HG02852 (cell line): Measurements from ENCODE around the gene FRS3.
"Not testable (repeated sequence)": the region's sequence is repeated elsewhere in the genome, so short reads cannot be mapped to it uniquely, and the experiment has no call there.

Experiments
- ATAC-seq: cut with Tn5 transposase; IDR thresholded peaks from one replicate; pipeline ENCODE4 v1.9.1; 2021; ENCODE audit warnings: mild to moderate bottlenecking, moderate library complexity; ENCODE audit not compliant: unreplicated experiment

Gene FRS3, protein sequence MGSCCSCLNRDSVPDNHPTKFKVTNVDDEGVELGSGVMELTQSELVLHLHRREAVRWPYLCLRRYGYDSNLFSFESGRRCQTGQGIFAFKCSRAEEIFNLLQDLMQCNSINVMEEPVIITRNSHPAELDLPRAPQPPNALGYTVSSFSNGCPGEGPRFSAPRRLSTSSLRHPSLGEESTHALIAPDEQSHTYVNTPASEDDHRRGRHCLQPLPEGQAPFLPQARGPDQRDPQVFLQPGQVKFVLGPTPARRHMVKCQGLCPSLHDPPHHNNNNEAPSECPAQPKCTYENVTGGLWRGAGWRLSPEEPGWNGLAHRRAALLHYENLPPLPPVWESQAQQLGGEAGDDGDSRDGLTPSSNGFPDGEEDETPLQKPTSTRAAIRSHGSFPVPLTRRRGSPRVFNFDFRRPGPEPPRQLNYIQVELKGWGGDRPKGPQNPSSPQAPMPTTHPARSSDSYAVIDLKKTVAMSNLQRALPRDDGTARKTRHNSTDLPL

DNA sequence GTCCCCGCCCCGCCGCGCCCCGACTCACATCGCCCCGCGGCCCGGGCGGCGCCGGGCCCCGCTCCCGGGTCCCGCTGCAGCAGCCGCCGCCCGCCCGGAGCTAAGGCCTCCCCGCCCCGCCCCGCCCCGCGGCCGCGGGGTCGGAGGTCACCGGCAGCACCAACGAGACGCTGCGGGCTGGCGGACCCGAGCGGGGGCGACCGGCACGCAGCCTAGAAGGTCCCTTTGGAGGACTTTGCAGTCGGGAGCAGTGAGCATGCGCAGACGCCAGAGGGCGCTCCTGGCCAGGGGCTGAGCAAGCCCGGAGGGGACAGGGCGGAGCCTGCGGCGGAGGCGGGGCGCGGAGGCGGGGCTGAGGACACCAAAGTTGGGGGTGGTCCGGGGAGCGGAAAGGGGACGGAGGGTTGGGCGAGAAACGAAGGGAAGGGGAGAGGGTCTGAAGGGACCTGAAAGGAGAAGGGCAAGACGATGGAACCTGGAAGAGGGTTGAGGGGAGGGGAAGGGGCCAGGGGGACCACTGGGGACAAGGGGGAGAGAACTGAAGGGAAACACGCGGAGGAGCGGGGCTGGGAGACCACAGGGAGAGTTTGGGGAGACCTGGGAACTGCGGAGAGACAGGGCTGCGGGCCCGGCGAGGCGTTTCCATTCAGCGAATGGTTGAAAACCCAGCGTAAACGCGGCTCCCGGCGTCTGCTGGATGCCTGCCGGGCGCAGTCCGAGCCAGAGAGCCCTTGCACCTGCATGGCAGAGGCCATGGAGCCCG, at the start of gene FRS3:
FRS3 (minus strand) TSS at position 113 of the 763 bp plus-strand sequence. CDS start 2,913 bp downstream, outside the sequence.
- peak; percentile 97 for ATAC-seq

DNA sequence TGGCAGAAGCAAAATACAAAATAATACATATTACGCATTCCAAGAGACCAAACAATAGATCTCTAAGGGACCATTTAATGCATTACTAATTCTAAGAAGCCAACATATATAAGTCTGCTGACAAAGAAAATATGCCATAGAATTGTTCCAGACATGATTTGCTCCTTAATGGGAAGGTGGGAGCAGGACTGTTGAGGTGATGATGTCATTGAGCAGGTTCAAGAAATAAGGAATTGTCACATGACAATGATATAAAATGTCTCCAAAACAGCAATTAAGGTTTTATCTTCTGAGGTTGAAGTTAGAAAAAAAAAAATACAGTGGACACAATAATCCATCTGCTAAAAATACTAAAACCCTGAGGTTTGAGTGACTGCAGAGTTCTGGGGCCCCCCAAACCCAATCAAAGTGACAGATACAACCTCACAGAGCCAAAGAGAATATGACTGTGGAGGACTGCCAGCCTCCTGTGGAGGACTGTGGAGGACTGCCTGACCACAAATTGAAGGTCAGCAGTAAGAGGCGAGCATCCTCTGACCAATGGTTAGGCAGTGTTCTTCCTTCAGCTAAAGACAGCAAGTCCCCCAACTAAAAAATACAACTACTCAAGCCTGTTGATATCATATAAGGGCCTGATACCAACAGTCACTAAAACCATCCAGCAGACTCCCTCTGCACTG, 46.8 kb upstream of the FRS3 start:
- ATAC-seq, result no peak

DNA sequence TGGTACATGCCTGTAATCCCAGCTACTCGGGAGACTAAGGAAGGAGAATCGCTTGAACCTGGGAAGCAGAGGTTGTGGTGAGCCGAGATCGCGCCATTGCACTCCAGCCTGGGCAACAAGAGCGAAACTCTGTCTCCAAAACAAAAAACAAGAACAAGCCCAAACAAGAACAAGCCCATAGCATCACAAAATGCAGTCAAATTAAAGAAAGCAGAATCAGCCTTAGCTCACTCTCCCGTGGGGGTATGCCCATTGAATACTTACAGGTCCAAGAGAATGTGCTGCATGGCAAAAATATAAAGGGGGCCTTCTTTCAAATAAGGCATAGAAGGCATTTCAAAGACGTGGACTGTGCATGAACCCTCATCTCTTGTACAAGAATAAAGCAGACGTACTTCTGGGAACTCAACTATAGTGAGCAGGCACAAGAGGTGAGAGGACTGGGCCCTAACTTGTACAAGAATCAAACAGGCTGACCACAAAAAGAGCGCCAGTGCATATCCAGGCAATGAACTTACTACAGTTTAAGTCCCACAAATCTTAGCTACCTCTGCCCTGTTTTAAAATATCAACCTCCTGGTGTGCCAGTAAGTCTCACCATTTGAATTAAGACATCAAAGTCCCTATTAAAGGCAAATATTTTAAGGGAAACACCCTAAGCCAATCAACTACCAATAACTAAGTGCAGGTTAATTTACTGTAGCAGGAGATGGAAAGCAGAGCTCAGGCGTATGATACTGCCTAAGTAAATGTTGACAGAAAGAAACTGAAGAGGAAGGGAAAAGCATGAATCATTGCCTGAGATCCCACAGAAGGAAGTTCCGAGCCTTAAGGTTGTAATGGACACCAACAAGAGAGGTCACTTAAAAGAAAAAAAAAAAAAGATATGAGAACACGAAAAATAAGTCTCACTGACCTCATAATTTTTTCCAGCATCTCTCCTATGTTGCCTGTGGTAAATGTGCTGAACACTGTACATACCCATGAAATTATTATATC, 45.2 kb upstream of the FRS3 start:
- ATAC-seq, result no peak

DNA sequence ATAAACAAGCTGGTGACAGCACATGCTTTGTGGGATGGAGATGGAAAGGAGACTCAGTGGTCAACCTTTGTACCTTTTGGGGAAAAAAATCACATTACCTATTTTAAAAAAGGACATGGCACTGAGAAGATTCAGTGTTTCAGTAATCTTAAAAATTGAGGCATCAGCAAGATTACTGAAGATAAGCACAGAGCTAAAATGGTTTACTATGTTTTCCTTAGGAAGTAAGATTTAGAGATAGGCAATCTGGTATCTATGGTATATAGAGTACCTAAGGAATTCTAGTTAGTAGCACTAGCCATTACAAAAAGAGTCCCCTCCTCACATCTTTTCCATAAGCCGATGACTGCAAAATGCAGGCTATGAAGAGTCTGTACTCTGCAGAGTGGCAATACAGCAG, 43.5 kb upstream of the FRS3 start:
- no peak for ATAC-seq

DNA sequence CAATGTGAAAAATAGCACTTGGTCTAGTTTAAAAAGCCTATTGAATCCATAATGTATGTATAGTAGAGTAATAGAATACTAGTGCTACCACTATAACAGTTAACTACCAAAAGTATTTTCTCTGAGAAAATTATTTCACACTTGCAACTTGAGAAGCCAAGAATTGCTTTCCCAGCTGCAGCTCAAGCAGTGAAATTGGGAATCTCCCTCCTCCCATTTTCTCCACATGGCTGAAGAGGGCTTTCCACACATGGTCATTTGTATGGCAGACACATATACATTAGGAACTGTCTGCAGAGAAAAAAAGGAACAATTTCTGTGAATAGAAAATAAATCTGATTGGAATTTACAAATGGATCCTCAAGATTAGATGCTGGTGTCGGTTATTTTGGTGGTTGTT, 42.3 kb upstream of the FRS3 start:
- ATAC-seq, result no peak

DNA sequence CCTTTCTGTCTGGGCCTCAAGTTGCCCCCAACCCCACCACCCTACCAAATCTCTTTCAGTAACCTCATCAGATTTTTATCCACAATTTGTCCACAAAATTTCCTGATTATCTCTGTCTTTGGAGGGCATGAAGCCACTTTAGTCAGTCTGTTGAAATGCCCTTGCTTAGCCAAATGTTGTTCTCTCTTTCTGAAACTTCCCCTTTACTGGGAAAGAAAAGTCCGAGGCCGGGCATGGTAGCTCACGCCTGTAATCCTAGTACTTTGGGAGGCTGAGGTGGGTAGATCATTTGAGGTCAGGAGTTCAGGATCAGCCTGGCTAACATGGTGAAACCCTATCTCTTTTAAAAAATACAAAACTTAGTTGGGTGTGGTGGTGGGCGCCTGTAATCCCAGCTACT, 41.6 kb upstream of the FRS3 start:
- no peak for ATAC-seq

DNA sequence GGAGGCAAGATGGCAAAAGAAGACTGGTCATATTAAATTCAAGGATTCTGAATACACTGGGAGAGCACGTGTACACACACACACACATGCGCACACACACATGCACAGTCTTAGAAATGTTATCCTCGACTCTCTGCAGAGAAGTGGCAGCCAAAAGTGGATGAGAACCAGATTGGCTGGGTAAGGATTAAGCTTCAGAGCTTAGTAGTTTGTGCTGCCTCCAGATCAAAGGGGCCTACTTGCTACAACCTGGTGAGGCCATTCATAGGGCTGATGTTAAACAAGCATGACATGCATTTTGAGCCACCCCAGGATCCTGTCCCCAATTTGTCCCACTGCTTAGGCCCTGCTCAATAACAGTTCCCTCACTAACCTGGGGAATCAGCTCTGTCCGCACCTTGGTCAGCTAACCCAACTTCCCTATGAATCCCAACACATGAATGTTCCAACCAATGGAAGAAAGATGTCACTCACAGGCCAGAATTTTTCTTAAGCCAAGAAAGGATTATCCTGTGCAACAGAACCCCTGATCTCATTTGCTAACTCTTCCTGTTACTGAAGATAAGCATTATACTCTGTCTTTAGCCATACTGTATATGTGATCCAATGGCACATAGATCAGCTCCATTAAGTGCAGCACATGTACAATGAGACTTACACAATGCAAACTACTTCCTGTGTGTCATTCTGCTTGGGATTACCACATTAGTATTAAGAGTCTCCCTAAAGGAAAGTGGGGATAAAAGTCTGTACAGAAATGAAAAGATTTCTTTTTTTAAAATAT, 38.8 kb upstream of the FRS3 start:
- no peak for ATAC-seq

DNA sequence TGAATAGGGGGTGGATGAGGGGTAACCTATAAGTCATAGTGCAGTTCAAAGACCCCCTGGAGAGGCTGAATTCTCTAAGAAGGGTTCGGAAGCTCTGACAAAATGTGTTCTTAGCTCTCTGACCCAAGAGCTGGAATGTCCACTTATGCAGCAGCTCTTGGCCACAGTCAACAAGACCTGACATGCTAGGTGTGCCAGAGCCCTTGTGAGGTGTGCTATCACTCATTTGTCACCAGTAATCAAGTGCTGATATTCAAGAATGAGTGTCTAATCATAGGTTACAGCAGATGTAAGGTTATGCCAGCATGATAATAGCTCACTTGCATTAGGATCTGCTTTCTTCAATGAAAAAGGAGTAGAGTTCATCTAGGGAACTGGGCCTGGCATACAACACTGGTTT, 35.9 kb upstream of the FRS3 start:
- ATAC-seq, result no peak

DNA sequence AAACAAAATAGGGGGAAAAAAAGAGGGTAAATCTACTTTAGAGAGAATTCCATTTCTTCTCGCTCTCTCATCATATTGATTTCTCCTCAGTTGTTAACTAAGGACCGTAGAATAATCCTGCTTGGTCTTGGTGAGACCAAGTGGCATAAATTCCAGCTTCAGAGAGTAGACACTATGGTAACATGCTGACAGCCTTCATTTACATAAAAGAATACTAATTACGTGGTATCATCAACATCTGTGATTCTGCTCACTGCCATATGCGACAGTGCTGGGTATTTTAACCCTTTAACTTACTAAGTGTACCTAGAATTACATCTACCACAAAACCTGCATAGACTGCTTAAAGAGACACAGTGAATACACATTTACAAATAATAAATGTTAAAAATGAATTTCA, 34.9 kb upstream of the FRS3 start:
- no peak for ATAC-seq

DNA sequence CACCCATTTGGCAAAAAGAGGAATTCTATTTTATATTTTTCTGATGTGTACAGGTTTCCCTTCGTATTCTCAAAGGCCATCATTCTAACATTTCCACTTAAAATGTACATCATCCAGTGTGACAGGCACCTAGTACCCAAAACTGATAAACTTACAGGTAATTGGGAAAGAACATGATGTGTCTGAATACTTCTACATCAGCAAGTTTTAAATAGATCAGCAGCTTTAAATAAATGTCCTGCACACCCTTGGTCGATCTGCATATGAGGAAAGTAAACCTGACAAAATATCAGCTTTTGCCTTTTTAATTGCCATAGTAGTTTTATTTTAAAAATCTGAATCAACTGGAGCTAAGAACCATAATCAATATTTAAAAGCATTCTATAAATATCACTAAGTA, 34.3 kb upstream of the FRS3 start:
- no peak for ATAC-seq

DNA sequence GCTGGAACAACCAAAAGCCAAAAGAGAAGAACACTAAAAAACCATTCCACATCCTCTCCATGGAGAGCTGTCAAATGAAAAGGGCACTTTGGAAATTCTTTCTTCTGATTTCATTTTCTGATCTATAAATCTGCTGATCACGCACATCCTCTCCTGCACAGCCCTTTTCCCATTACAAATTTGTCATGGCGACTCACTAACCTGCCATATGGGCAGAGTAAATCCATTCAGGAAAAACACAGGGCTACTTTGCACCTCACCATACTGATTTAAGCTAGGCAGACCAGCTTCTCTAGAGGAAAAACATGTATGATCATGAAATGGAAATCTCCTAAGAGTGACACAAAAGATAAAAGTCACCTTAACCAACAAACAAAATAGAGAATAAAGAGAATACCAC, 33.8 kb upstream of the FRS3 start:
- no peak for ATAC-seq

DNA sequence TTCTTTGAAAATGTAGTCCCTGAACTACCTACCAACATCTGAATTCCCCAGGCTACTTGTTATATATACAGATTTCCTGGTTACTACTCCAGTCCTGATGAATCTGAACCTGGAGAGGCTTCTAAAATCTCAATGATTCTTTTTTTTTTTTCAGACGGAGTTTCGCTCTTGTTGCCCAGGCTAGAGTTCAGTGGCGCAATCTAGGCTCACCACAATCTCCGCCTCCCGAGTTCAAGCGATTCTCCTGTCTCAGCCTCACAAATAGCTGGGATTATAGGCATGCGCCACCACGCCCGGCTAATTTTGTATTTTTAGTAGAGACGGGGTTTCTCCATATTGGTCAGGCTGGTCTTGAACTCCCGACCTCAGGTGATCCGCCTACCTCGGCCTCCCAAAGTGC, 32.2 kb upstream of the FRS3 start:
- ATAC-seq, result not testable (repeated sequence)

DNA sequence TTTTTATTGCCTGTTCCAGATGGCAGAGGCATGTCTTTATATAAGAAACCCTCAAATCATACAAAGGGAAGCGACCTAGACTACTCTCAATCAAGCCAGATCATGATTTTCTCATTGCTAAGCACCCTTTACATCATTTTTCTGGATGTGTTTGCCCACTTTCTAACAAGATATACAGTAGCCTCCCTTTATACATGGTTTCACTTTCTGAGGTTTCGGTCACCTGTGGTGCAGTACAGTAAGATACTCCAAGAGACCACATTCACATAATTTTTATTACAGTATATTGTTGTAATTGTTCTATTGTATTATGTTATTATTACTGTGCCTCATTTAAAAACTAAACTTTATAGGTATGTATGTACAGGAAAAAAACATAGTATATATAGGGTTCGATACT, 31.4 kb upstream of the FRS3 start:
- no peak for ATAC-seq

DNA sequence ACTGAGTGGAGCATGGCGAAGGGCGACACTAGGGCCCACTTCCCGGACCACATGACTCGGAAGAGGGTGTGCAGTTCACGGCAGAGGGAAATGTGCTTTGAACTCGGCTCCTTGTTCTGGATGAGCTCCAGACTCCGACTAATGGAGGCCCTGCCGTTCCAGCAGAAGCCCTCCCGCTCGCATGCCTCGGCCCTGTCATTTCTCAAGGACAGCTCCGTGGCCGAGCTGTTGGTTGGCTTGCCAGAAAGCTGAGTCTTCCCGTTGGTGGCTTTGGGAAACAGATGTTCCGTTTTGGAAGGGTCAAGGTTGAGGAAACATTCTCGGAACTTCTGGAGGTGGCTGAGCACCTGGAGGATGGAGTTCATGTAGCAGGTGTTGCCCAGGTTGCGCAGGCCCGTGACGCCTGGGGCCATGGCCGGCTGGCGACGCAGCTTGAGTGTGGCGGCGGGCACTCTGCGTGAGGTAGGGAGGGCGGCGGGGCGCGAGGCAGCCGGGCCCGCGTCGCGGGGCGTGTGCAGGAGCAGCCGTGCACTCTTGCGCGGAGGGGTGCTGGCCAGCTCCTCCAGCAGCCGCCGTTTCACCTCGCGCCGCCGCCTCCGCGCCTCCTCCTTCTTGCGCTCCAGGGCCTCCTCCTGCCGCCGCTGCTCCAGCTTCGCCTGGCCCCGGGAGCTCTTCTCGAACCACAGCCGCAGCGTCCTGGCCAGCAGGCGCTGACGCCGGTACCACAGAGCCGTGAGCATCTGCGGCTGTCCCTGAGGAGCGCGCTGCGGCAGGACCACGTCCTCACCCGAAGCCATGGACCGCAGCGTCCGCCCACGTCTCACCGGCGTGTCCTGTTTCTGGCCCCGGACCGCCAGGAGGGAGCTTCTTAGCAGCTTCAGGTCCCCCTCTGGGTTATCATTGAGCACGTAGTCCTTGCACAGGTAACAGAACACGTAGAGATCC, 26.4 kb upstream of the FRS3 start:
- ATAC-seq, result no peak

DNA sequence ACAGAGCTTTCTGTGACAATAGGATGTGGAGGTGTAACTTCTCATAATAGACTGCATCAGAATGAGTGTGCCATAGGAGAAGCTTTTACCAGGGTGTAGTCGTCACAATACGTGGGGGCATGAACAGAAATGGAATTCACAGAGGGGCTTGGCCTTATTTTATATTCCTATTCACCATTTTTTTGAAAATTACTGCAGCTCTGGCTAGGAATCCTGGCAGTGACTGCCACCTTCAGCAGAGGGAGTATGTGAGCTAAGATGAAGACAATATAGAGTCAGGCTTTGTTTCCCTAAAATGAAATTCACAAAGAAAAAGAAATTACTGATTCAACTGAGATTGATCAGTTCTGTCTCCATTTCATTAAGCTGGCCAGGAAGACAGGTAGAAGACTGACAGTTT, 21.7 kb upstream of the FRS3 start:
- ATAC-seq, result no peak

DNA sequence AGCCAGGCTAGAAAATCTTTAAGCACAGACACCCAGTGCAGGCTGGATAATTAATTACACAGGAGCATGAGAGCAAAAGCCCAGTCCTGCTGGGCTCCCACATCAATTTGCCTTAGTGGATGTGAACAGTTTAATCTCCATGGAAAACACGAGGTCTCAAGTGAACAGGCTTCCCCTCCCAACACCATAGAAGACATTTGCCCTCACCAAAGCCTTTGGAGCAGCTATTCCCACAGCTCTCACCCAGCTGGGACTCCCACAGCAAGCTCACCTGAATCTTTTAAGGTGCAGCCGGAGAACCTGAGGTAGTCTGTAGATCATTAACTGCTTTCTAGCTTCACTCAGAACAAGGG, 19.8 kb upstream of the FRS3 start:
- no peak for ATAC-seq

DNA sequence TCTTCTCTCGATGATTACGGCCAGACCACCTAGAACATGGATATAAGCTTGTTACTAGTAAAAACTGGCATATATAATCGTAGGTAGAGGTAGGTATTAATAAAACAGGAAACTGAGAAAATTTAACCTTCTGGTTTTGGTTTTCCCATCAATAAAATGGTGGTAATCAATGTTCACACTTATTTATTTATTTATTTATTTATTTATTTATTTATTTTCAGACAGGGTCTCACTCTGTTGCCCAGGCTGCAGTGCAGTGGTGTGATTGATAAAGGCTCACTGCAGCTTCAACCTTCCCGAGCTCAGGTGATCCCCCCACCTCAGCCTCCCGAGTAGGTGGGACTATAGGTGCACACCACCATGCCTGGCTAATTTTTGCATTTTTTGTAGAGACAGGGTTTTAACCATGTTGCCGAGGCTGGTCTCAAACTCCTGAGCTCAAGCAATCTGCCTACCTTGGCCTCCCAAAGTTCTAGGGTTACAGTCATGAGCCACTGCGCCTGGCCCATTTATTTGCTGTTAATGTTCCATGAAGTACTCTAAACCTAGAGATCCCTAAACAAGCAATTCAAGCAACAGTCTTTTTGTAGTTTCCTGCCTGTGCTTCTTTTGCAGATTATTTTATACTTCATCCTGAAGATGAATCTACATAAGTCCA, 19.3 kb upstream of the FRS3 start:
- no peak for ATAC-seq

DNA sequence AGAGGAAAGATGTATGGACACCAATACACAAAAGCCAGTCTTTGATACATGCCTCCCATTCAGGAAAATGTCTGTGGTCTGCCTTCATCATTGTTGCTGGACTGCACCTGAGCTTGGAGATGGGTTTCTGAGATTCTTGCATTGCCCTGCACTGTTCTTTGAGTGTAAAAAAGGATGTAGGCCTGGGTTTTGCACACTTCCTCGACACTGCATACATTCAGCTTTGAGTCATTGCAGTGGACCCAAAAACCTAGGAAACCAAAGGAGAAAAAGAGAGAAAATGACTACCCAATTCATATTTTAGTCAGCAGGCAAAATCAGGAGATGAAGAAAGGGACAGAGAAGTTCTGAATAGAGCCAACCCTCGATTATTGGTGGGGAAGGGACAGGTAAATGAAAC, 16.8 kb upstream of the FRS3 start:
- ATAC-seq, result no peak
